Activated CD8-positive, alpha-beta memory T cell treated with anti-CD3 and anti-CD28 coated beads, Interleukin-2, amount 50 U/mL, for 24 hours (primary cell): ENCODE data around the gene NUP205.
A peak's percentile ranks its signal among the peaks of the same experiment; 100 is the strongest.

Source experiments
- DNase-seq: peaks from one replicate; pipeline ENCODE4 v3.0.0-alpha.2; 2020; ENCODE audit errors: extremely low read depth

NUP205 gene

GRCh38 chr7:135539629-135540028, 18.1 kb upstream of the NUP205 start:
- DNase-seq, result no peak

DNA sequence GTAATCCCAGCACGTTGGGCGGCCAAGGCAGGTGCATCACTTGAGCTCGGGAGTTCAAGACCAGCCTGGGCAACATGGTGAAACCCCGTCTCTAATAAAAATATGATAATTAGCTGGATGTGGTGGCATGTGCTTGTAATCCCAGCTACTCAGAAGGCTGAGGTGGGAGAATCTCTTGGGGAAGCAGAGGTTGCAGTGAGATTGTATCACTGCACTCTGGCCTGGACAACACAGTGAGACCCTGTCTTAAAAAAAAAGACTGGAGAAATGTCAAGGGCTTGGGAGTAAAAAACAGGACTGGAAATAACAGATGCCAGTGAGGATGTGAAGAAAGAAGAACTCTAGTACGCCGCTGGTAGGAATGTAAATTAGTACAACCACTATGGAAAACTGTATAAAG, 16.7 kb upstream of the NUP205 start:
- no peak for DNase-seq

DNA sequence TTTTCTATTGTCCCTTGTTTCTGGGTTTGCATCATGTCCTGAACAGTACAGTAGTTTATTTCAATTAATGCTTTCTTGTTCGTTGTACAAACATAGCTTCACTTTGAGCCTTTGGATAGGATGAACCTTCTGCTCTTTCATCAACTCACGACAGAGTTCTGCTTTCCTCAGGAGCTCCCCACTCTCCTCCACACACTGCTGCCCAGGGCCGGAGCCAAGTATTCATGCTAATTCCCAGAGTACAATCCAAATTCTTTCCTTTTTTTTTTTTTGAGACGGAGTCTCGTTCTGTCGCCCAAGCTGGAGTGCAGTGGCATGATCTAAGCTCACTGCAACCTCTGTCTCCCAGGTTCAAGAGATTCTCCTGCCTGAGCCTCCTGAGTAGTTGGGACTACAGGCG, 7.5 kb upstream of the NUP205 start:
- no peak for DNase-seq

DNA sequence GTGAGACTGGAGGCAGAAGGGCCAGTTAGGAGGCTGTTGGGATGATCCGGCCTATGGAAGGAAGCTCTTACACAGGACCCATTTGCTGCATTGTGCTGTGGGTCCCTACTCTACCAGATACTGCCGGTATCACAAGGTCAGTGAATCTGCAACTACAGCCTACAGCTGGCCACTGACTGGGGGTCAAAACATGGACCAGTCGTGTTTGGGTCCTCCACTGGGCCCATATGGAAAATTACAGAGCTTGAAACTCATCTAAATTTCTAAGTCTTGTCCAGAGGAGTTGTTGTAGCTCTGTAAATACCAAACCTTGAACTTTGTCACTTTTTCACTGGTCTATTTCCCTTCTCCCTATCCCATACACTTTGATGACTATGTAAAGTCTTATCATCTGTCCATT, 5.6 kb upstream of the NUP205 start:
- no peak for DNase-seq

GRCh38 chr7:135553346-135553745, 4.4 kb upstream of the NUP205 start:
- no peak for DNase-seq

GRCh38 chr7:135558337-135558767, 635 bp downstream of the NUP205 start:
- DNase-seq, result peak; percentile 25

GRCh38 chr7:135558881-135559280, 1.2 kb downstream of the NUP205 start:
- DNase-seq, result no peak

- no peak for DNase-seq
Measured at GRCh38 chr7:135560631-135561030, 2.9 kb downstream of the NUP205 start.

GRCh38 chr7:135562720-135563119, 5.0 kb downstream of the NUP205 start:
- no peak for DNase-seq

GRCh38 chr7:135571834-135572233, 14.1 kb downstream of the NUP205 start:
- DNase-seq, result no peak

GRCh38 chr7:135573541-135573940, 15.8 kb downstream of the NUP205 start:
- no peak for DNase-seq

DNA sequence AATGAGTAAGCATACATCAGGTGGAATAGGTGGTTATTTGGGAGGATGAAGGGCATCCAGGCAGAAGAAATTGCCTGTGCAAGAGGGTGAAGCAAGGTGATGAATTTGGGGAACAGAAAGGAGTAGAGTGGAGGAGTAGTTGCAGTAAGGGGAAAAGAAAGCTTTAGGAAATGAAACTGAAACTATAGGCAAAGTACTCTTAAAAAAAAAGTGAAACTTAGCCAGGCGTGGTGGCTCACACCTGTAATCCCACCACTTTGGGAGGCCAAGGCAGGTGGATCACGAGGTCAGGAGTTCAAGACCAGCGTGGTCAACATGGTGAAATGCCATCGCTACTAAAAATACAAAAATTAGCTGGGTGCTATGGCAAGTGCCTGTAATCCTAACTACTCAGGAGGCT, 17.6 kb downstream of the NUP205 start:
- DNase-seq, result no peak

DNA sequence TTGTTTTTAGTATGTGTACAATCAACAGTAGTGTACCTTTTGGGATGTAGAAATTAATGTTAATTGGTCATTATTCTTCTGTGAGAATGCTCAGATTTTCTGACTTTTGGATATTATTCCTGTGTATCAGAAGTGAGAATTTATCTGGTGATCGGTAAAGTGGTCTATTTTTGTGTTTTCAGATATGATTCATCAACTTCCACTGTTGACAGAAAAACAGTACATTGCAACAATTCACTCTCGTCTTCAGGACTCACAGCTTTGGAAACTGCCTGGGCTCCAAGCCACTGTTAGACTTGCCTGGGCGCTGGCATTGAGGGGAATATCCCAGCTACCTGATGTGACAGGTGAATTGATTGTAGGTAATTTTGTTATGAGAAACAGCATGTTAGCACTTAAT, 20.9 kb downstream of the NUP205 start:
- DNase-seq, result no peak

DNA sequence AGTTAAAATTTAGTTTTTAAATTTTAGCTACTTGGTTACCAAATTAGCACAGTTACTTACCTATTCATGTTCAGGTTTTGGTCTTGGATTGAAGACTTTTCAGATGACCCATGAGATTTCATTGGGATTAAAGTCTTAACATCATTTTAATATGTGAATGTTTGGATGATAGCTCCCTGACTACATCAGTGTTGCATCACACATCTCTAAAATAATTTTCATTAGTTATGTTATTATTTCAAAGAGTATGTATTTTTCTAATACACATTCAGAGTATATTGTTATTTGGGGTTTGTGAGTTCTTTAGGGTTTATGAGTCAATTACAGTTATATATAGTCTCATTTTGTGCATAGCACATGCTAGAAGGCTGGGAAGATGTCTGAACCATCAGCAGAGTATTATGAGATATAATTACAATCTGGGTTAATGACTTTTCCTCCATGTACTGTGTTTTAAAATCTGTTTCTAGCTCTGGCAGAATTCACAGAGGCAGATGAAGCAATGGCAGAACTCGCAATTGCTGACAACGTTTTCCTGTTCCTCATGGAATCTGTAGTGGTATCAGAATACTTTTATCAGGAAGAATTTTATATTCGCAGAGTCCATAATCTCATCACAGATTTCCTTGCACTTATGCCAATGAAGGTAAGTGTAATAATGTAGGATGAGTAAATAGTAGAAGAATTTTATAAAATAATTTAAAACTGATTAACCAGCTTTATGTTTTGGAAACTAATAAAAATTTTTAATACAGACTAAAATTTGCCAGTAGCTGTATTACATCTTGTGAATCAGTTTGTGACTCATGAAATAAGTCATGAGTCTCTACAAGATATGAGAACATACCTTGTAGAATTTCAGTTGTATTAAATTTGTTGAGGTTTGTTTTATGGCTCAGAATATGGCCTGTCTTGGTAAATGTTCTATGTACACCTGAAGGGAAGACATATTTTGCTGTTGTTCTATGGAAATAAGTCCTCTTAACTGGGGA, 26.9 kb downstream of the NUP205 start:
- DNase-seq, result no peak

- no peak for DNase-seq
Measured at GRCh38 chr7:135597181-135597925, 39.6 kb downstream of the NUP205 start.

GRCh38 chr7:135597926-135598305, 40.2 kb downstream of the NUP205 start:
- no peak for DNase-seq

- DNase-seq, result no peak
Measured at GRCh38 chr7:135599471-135599870, 41.8 kb downstream of the NUP205 start.

GRCh38 chr7:135600226-135600625, 42.5 kb downstream of the NUP205 start:
- no peak for DNase-seq

- no peak for DNase-seq
Measured at GRCh38 chr7:135601182-135601581, 43.5 kb downstream of the NUP205 start.

- no peak for DNase-seq
Measured at GRCh38 chr7:135602304-135602703, 44.6 kb downstream of the NUP205 start.

- DNase-seq, result no peak
Measured at GRCh38 chr7:135616136-135616535, 58.4 kb downstream of the NUP205 start.

DNA sequence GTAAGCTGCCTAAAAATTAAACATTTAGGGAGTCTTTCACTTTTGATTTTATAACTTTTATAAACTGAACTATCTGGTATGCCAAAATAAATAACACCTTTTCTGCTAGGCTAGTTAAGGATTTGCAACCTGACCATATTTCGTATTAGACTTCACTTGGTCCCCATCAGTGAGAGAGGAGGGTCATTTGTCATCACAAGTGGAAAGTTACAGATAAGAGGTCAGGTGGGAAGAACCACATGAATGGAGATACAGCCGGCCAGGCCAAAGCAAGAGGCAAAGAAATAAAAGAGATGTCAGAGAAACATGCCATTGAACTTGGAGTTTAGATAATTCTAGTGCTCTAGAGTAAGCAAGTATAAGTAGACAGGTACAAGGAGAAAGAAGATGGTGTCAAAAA, 60.1 kb downstream of the NUP205 start:
- no peak for DNase-seq

DNA sequence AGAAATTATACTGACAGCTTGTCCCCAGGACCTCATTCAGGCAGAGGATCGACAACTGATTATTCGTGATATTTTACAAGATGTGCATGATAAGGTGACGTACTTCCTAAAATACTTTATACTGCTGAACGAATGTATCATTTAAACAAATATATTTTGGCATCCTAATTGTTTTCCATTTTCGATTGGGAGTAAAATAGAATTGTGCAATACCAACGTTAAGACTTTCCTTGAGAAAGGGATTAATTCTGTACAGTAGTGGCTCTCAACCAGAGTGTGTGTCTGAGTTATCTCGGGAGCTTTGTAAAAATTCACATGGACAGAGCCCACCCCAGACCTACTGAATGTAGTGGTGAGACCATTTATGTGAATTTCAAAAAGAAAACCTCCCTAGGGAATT, 60.8 kb downstream of the NUP205 start:
- DNase-seq, result no peak
